Measurements from ENCODE around the gene EEA1.
A peak's percentile ranks its signal among the peaks of the same experiment; 100 is the strongest.

Gene EEA1

DNA sequence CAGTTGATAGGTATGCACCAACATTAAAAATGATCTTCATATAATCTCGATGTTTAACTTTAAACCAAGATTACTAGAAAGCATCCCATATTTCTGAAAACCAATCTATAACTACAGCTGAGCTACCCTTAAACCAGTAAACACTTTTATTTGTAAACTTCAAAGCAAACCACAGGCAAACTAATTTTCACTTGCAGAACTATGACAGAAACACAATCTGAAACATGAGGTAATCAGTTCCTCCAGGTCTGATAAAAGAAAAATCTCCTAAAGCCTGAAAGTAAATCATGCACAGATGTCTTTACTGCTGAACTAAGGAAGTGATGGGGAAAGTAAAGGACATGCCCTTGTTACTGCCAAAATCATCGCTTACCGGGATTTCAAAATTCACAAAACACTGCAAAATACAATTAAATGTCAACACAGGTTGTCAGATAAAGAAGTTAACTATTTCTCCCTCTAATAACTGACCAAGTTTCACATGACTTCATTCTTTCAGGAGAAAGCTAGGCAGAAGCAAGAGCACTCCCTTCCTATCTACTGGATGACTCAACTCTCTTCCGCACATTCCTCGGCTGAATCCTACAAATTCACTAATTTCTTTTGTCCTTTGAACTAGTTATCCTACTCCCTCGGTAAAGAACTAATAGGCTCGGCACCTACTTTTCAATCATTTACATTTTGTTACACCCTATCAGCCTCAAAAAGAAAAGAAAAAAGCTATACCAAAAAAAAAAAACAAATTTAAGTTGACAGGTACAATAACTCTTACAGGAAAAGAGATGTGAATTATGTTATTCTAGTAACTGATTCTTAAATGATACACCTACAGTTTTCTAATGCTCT is 1.4 kb downstream of the EEA1 start:
- TF ChIP-seq, protein P1, sequence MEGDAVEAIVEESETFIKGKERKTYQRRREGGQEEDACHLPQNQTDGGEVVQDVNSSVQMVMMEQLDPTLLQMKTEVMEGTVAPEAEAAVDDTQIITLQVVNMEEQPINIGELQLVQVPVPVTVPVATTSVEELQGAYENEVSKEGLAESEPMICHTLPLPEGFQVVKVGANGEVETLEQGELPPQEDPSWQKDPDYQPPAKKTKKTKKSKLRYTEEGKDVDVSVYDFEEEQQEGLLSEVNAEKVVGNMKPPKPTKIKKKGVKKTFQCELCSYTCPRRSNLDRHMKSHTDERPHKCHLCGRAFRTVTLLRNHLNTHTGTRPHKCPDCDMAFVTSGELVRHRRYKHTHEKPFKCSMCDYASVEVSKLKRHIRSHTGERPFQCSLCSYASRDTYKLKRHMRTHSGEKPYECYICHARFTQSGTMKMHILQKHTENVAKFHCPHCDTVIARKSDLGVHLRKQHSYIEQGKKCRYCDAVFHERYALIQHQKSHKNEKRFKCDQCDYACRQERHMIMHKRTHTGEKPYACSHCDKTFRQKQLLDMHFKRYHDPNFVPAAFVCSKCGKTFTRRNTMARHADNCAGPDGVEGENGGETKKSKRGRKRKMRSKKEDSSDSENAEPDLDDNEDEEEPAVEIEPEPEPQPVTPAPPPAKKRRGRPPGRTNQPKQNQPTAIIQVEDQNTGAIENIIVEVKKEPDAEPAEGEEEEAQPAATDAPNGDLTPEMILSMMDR (IDR thresholded peaks at IDR 0.05; ENCODE audit: insufficient read depth, low read length, poor library complexity, severe bottlenecking): no peak
- peak; percentile 53 for DNase-seq (ENCODE audit: extremely low read depth, insufficient read length)
- Histone ChIP-seq H3K4me3 (replicated peaks; ENCODE audit: low read depth, low read length) (peak overlapping the region; percentile 81), H3K27me3 (replicated peaks; ENCODE audit: control insufficient read depth, insufficient read depth, low read length) (no peaks in the 10 kb centered on the region), H3K36me3 (ENCODE audit: control insufficient read depth, insufficient read depth, low read length) (no peaks in the 10 kb centered on the region; the same call in 1 of the 2 replicates)

DNA sequence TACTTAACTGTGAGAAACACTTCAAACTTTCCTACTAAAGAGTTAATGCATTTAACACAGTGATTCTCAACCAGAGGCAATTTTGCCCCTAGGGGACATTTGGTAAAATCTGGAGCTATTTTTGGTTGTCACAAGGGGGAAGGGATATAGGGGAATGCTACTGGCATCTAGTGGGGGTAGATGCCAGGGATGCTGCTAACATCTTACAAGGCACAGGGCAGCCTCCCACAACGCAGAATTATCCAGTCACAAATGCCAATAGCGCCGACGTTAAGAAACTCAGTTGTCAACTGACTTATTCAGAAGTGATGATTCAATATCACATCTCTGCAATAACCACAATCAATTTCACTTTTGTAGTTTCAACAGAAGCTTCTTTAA is 2.0 kb downstream of the EEA1 start:
- no peak for DNase-seq (ENCODE audit: extremely low read depth, insufficient read length)
- Histone ChIP-seq H3K36me3 (ENCODE audit: control insufficient read depth, insufficient read depth, low read length) (no peaks in the 10 kb centered on the region; the same call in 1 of the 2 replicates), H3K27me3 (replicated peaks; ENCODE audit: control insufficient read depth, insufficient read depth, low read length) (no peaks in the 10 kb centered on the region), H3K4me3 (replicated peaks; ENCODE audit: low read depth, low read length) (peak overlapping the region; percentile 81)
- TF ChIP-seq, protein P1 (IDR thresholded peaks at IDR 0.05; ENCODE audit: insufficient read depth, low read length, poor library complexity, severe bottlenecking): no peak

DNA sequence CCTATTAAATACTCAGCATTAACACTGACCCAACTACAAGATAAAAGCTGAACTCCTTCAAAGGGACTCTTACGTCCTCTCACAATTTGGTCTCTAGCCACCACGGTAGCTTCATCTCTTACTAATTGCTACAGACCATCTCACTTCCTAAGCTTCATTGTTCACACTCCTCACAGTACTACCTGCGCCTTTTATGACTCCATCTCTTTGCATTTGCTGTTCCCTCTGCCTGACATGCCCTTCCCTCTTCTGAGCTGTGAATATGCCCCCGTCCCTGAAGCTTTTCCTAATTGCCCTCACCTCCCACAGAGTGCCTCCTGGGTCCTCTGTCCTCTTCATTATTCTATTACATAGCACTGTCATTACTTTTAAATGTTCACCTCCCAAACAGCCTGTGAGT is 2.5 kb downstream of the EEA1 start:
- no peak for DNase-seq (ENCODE audit: extremely low read depth, insufficient read length)
- no peaks in the 10 kb centered on the region; the same call in 1 of the 2 replicates for H3K36me3 ChIP-seq (ENCODE audit: control insufficient read depth, insufficient read depth, low read length)
- H3K4me3 ChIP-seq (replicated peaks; ENCODE audit: low read depth, low read length): peak overlapping the region; percentile 81

DNA sequence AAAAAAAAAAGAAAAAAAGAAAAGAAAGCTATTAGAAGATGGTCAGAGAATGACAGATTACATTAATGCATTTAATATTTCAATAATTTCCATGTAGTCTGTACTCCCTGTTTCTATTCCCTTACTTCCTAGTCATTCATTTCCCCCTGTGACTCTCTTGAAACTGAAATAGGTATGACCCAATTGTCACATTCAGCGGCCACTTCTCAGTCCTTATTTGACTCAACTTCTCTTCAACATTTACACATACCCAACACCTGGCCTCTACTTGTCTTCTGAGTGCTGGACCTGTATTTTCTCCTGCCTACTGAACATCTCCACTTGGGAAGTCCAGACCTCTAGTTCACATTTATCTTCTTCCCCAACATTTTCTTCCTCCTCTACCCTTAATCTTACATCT is 7.2 kb downstream of the EEA1 start:
- Histone ChIP-seq H3K27me3 (replicated peaks; ENCODE audit: control insufficient read depth, insufficient read depth, low read length) (no peaks in the 10 kb centered on the region), H3K36me3 (ENCODE audit: control insufficient read depth, insufficient read depth, low read length) (no peaks in the 10 kb centered on the region; the same call in 1 of the 2 replicates), H3K4me3 (replicated peaks; ENCODE audit: low read depth, low read length) (no peak overlapping the region)
- peak; percentile 66 for DNase-seq (ENCODE audit: extremely low read depth, insufficient read length)
- TF ChIP-seq, protein P1 (IDR thresholded peaks at IDR 0.05; ENCODE audit: insufficient read depth, low read length, poor library complexity, severe bottlenecking): no peak

More for the DNA sequence above, 2.5 kb downstream of the EEA1 start:
- H3K27me3 ChIP-seq (replicated peaks; ENCODE audit: control insufficient read depth, insufficient read depth, low read length): no peaks in the 10 kb centered on the region
- TF ChIP-seq, protein P1 (IDR thresholded peaks at IDR 0.05; ENCODE audit: insufficient read depth, low read length, poor library complexity, severe bottlenecking): no peak

DNA sequence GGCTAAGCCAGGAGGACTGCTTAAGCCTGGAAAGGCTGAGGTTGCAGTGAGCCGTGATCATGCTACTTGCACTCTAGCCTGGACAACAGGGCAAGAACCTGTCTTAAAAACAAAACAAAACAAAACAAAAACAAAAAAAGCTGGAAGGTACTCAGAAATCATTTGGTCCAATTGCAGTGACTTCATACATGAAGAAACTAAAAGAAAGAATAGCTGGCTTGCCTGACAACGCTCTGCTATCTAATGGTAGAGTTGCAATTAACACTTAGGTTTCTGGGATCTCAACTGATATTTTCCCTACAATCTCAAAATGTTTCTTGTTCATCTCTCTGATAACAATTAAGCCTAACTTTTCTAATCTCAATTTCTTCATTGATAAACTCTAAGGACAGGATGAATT is 13.7 kb downstream of the EEA1 start:
- TF ChIP-seq, protein P1 (IDR thresholded peaks at IDR 0.05; ENCODE audit: insufficient read depth, low read length, poor library complexity, severe bottlenecking): no peak
- Histone ChIP-seq H3K36me3 (ENCODE audit: control insufficient read depth, insufficient read depth, low read length) (no peaks in the 10 kb centered on the region), H3K4me3 (replicated peaks; ENCODE audit: low read depth, low read length) (no peak overlapping the region), H3K27me3 (replicated peaks; ENCODE audit: control insufficient read depth, insufficient read depth, low read length) (no peaks in the 10 kb centered on the region)
- no peak for DNase-seq (ENCODE audit: extremely low read depth, insufficient read length)
